GM12872 (cell line): ENCODE results near the gene TSC2.

ENCODE experiments used
- CTCF ChIP-seq: IDR thresholded peaks from 3 replicates; pipeline ENCODE4 v1.5.1; 2011; ENCODE audit warnings: low read depth, mild to moderate bottlenecking, low read length, moderate library complexity; ENCODE audit not compliant: insufficient read depth

TSC2 gene

GRCh38 chr16:2078691-2079090 lies 30.9 kb downstream of the TSC2 start:
- TF ChIP-seq CTCF, result no peak

- no peak for TF ChIP-seq CTCF
Observed at GRCh38 chr16:2079311-2079800, 31.6 kb downstream of the TSC2 start.

GRCh38 chr16:2079991-2080390 lies 32.2 kb downstream of the TSC2 start:
- no peak for TF ChIP-seq CTCF

GRCh38 chr16:2081201-2082084 lies 33.7 kb downstream of the TSC2 start:
- TF ChIP-seq CTCF, result no peak

- TF ChIP-seq CTCF, result no peak
Observed at GRCh38 chr16:2082171-2082982, 34.6 kb downstream of the TSC2 start.

GRCh38 chr16:2082983-2083364 lies 35.2 kb downstream of the TSC2 start:
- no peak for TF ChIP-seq CTCF

- no peak for TF ChIP-seq CTCF
Observed at GRCh38 chr16:2083409-2083808, 35.6 kb downstream of the TSC2 start.
